ENCODE data around the gene TUBB. TPM values are rescaled to one million over a fixed set of nuclear protein-coding genes. Genes with fewer than 3 reads are reported as not detected.
"Not testable (repeated sequence)": the region's sequence is repeated elsewhere in the genome, so short reads cannot be mapped to it uniquely, and the experiment has no call there.

TUBB gene
- total and polyA plus RNA-seq, 9 donors = 242 to 772 (median 630) TPM

DNA sequence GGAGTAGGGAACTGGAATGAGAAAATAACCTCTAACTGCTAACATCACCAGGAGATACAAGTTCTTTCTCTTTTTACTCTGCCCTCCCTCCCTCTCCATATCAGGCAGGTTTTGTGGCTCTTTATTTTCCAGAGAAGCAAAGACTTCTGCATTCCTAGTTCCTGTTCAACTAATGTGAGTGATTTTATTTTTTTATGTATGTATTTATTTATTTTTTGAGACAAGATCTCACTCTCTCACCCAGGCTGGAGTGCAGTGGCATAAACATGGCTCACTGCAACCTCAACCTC, 30.2 kb downstream of the TUBB start:
- DNase-seq = no peak
- peaks cover 18% of the 10 kb centered on the region for H3K4me1 ChIP-seq (ENCODE audit: insufficient read depth)
- no peak overlapping the region for H3K27ac ChIP-seq
- no peaks in the 10 kb centered on the region for H3K9me3 ChIP-seq
- H3K4me3 ChIP-seq = no peak overlapping the region
- intact Hi-C loops (cut with DNase I) = loop anchor here in 1 of 4 donors (5.0 kb wide), 1 partner anchor 62 kb away; no protein-coding TSS in a partner anchor
- no peaks in the 10 kb centered on the region for H3K36me3 ChIP-seq
- TF ChIP-seq POLR2A (IDR thresholded peaks at IDR 0.05) (no peak), CTCF (IDR thresholded peaks at IDR 0.05) (no peak), EP300 (IDR thresholded peaks at IDR 0.05) (no peak)
- H3K27me3 ChIP-seq = no peaks in the 10 kb centered on the region

DNA sequence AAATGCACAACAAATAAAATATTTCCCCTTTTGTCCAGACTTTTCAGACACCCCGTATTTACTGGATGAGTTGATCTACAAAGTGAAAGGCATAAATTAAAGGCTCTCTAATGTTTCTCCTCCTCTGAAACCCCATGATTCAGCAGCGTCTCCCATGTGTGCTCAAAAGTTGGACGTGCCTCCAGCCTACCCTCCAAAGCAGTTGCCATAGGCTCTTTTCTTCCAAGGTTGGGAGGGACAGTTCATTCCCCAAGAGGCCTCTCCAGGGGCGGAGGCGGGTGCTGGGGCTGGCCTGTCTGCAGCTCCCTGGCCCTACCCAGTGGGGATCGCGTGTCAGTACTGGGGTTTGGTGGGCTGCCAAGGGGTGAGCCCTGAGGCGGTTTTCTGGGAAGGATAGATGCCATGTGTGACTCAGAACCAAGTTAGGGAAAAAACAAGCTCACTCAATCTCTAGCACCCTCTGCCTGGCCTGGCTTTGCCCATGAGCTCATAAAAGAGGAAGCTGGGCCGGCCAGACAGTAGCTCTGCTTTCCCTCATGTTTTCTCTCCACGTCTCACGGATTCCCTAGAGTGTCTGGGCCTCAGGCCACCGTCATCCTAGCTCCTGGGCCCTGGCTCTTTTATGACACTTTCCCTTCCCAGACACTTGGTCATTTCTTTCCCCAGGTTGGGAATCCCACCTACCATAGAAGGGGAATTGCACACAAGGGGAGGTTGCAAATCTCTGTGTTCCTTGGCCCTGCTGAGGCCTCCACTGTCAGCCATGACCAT, 32.2 kb downstream of the TUBB start:
- Histone ChIP-seq H3K27ac (peak overlapping the region in 1 of 2 donors; percentile 80), H3K4me3 (no peak overlapping the region), H3K9me3 (no peaks in the 10 kb centered on the region), H3K36me3 (no peaks in the 10 kb centered on the region), H3K27me3 (no peaks in the 10 kb centered on the region), H3K4me1 (ENCODE audit: insufficient read depth) (peaks cover 18% of the 10 kb centered on the region)
- 32 to 39% (median 34%) methylated on average over 12 of the region's 12 CpGs for WGBS, 3 donors
- TF ChIP-seq CTCF (IDR thresholded peaks at IDR 0.05) (no peak), POLR2A (IDR thresholded peaks at IDR 0.05) (no peak), EP300 (IDR thresholded peaks at IDR 0.05) (no peak)
- intact Hi-C loops (cut with DNase I) = loop anchor here in 1 of 4 donors (5.0 kb wide), 1 partner anchor 60 kb away; no protein-coding TSS in a partner anchor
- peak; percentile 74 to 94 (median 91) for DNase-seq

GRCh38 chr6:30754631-30755030, 34.5 kb downstream of the TUBB start:
- H3K27ac ChIP-seq = no peak overlapping the region

GRCh38 chr6:30756405-30757003, 36.4 kb downstream of the TUBB start:
- 93 to 96% (median 94%) methylated on average over 7 of the region's 7 CpGs for WGBS, 3 donors
- H3K27me3 ChIP-seq; H3K4me3 ChIP-seq; DNase-seq; intact Hi-C loops (cut with DNase I); H3K9me3 ChIP-seq; H3K36me3 ChIP-seq; H3K27ac ChIP-seq: not testable (repeated sequence)
- H3K4me1 ChIP-seq (ENCODE audit: insufficient read depth) = peaks cover 11% of the 10 kb centered on the region

More at GRCh38 chr6:30754631-30755030, 34.5 kb downstream of the TUBB start:
- Histone ChIP-seq H3K4me1 (ENCODE audit: insufficient read depth) (peaks cover 12% of the 10 kb centered on the region), H3K27me3 (no peaks in the 10 kb centered on the region), H3K9me3 (no peaks in the 10 kb centered on the region), H3K4me3 (no peak overlapping the region), H3K36me3 (no peaks in the 10 kb centered on the region)
- no peak for DNase-seq
- WGBS, 3 donors = 81 to 86% (median 83%) methylated on average over 3 of the region's 3 CpGs
- no peak for TF ChIP-seq CTCF (IDR thresholded peaks at IDR 0.05)
- no peak for TF ChIP-seq POLR2A (IDR thresholded peaks at IDR 0.05)
- no peak for TF ChIP-seq EP300 (IDR thresholded peaks at IDR 0.05)
- intact Hi-C loops (cut with DNase I) = loop anchor here in 1 of 4 donors (5.0 kb wide), 1 partner anchor 58 kb away; no protein-coding TSS in a partner anchor
